ENCODE data around the gene EAF1.

The EAF1 gene

GRCh38 chr3:15470849-15471248 lies 43.5 kb downstream of the EAF1 start:
- CTCF ChIA-PET: interaction anchor here (0.9 to 1.1 kb wide), 2 partner anchors 42 to 79 kb away, joined by 3 read pairs; no protein-coding TSS in a partner anchor
- POLR2A ChIA-PET: no interaction called here
- H3K27ac ChIP-seq (ENCODE audit: extremely low read depth, low read depth, low read length): no peak overlapping the region
- no peaks in the 10 kb centered on the region for H3K4me1 ChIP-seq (ENCODE audit: control insufficient read depth, insufficient read depth, low read length)
- no peak overlapping the region for H3K4me3 ChIP-seq (ENCODE audit: low read depth, low read length)
- H3K9me3 ChIP-seq (ENCODE audit: control insufficient read depth, insufficient read depth, low read depth, low read length): no peaks in the 10 kb centered on the region
- TF ChIP-seq ZBTB7A (tag by site-specific recombination; IDR thresholded peaks at IDR 0.05; ENCODE audit: low read depth) (no peak), ZNF654 (tag by site-specific recombination; IDR thresholded peaks at IDR 0.05; ENCODE audit: low read depth) (no peak), MZF1 (tag by site-specific recombination; IDR thresholded peaks at IDR 0.05; ENCODE audit: borderline replicate concordance) (no peak)
- H3K36me3 ChIP-seq (ENCODE audit: control insufficient read depth in 2 of 2, insufficient read depth in 1 of 2, low read length in 2 of 2): no peaks in the 10 kb centered on the region

GRCh38 chr3:15471861-15472260 lies 44.5 kb downstream of the EAF1 start:
- ChIA-PET CTCF (interaction anchor here (0.6 to 0.9 kb wide), 2 partner anchors 41 to 235 kb away, joined by 3 read pairs; no protein-coding TSS in a partner anchor), POLR2A (no interaction called here)
- TF ChIP-seq ZNF16 (tag by site-specific recombination; IDR thresholded peaks at IDR 0.05; ENCODE audit: low read depth): no peak
- H3K4me3 ChIP-seq (ENCODE audit: low read depth, low read length): no peak overlapping the region
- no peaks in the 10 kb centered on the region for H3K4me1 ChIP-seq (ENCODE audit: control insufficient read depth, insufficient read depth, low read length)
- H3K9me3 ChIP-seq (ENCODE audit: control insufficient read depth, insufficient read depth, low read depth, low read length): no peaks in the 10 kb centered on the region
- no peak overlapping the region for H3K27ac ChIP-seq (ENCODE audit: extremely low read depth, low read depth, low read length)
- H3K36me3 ChIP-seq (ENCODE audit: control insufficient read depth in 2 of 2, insufficient read depth in 1 of 2, low read length in 2 of 2): no peaks in the 10 kb centered on the region

- Histone ChIP-seq H3K27ac (ENCODE audit: extremely low read depth, low read depth, low read length) (no peak overlapping the region), H3K4me1 (ENCODE audit: control insufficient read depth, insufficient read depth, low read length) (no peaks in the 10 kb centered on the region), H3K36me3 (ENCODE audit: control insufficient read depth in 2 of 2, insufficient read depth in 1 of 2, low read length in 2 of 2) (no peaks in the 10 kb centered on the region), H3K9me3 (ENCODE audit: control insufficient read depth, insufficient read depth, low read depth, low read length) (no peaks in the 10 kb centered on the region), H3K4me3 (ENCODE audit: low read depth, low read length) (no peak overlapping the region)
- ChIA-PET POLR2A (no interaction called here), CTCF (no interaction called here)
- TF ChIP-seq ZNF791 (tag by site-specific recombination; IDR thresholded peaks at IDR 0.05): no peak
- TF ChIP-seq, protein P1, sequence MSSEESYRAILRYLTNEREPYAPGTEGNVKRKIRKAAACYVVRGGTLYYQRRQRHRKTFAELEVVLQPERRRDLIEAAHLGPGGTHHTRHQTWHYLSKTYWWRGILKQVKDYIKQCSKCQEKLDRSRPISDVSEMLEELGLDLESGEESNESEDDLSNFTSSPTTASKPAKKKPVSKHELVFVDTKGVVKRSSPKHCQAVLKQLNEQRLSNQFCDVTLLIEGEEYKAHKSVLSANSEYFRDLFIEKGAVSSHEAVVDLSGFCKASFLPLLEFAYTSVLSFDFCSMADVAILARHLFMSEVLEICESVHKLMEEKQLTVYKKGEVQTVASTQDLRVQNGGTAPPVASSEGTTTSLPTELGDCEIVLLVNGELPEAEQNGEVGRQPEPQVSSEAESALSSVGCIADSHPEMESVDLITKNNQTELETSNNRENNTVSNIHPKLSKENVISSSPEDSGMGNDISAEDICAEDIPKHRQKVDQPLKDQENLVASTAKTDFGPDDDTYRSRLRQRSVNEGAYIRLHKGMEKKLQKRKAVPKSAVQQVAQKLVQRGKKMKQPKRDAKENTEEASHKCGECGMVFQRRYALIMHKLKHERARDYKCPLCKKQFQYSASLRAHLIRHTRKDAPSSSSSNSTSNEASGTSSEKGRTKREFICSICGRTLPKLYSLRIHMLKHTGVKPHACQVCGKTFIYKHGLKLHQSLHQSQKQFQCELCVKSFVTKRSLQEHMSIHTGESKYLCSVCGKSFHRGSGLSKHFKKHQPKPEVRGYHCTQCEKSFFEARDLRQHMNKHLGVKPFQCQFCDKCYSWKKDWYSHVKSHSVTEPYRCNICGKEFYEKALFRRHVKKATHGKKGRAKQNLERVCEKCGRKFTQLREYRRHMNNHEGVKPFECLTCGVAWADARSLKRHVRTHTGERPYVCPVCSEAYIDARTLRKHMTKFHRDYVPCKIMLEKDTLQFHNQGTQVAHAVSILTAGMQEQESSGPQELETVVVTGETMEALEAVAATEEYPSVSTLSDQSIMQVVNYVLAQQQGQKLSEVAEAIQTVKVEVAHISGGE (tag by site-specific recombination; conservative IDR thresholded peaks at IDR 0.05; ENCODE audit: low read depth): no peak
- no peak for TF ChIP-seq ZNF624 (tag by site-specific recombination; IDR thresholded peaks at IDR 0.05)
- TF ChIP-seq IKZF3 (tag by site-specific recombination; IDR thresholded peaks at IDR 0.05): no peak
- no peak for TF ChIP-seq ZNF513 (tag by site-specific recombination; IDR thresholded peaks at IDR 0.05)
- no peak for TF ChIP-seq GLI4 (tag by site-specific recombination; IDR thresholded peaks at IDR 0.05)
- TF ChIP-seq ZNF169 (tag by site-specific recombination; IDR thresholded peaks at IDR 0.05): no peak
- no peak for TF ChIP-seq ZNF747 (tag by site-specific recombination; IDR thresholded peaks at IDR 0.05)
- TF ChIP-seq ZXDB (tag by site-specific recombination; IDR thresholded peaks at IDR 0.05): no peak
Measured at GRCh38 chr3:15475161-15475560, 47.8 kb downstream of the EAF1 start.

GRCh38 chr3:15476378-15476777 lies 49.0 kb downstream of the EAF1 start:
- POLR2A ChIA-PET: no interaction called here
- CTCF ChIA-PET: no interaction called here
- TF ChIP-seq ZNF223 (tag by site-specific recombination; IDR thresholded peaks at IDR 0.05) (no peak), ZNF600 (tag by site-specific recombination; IDR thresholded peaks at IDR 0.05) (no peak), GLIS2 (tag by site-specific recombination; IDR thresholded peaks at IDR 0.05) (no peak), ZSCAN16 (tag by site-specific recombination; IDR thresholded peaks at IDR 0.05) (no peak), ZNF157 (tag by site-specific recombination; IDR thresholded peaks at IDR 0.05) (no peak)
- Histone ChIP-seq H3K9me3 (ENCODE audit: control insufficient read depth, insufficient read depth, low read depth, low read length) (no peaks in the 10 kb centered on the region), H3K36me3 (ENCODE audit: control insufficient read depth in 2 of 2, insufficient read depth in 1 of 2, low read length in 2 of 2) (no peaks in the 10 kb centered on the region), H3K4me1 (ENCODE audit: control insufficient read depth, insufficient read depth, low read length) (no peaks in the 10 kb centered on the region), H3K27ac (ENCODE audit: extremely low read depth, low read depth, low read length) (no peak overlapping the region), H3K4me3 (ENCODE audit: low read depth, low read length) (no peak overlapping the region)
